Germinal center (tissue), 1 donor: ENCODE data around the gene LRIG1.
"Not testable (repeated sequence)": the region's sequence is repeated elsewhere in the genome, so short reads cannot be mapped to it uniquely, and the experiment has no call there.

ENCODE experiments used
- DNase-seq: peaks from one replicate; pipeline ENCODE4 v3.0.0; 2012; ENCODE audit warnings: mixed read lengths, low spot score

Gene LRIG1

DNA sequence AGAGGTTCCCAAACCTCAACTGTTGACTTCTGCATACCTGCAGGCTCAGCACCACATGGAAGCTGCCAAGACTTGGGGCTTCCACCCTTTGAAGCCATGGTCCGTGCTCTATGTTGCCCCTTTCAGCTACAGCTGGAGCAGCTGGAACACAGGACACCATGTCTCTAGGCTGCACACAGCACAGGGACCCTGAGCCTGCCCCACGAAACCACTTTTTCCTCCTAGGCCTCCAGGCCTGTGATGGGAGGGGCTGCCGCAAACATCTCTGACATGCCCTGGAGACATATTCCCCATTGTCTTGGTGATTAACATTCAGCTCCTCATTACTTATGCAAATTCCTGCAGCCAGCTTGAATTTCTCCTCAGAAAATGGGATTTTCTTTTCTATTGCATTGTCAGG, 78.9 kb downstream of the LRIG1 start:
- not testable (repeated sequence) for DNase-seq

DNA sequence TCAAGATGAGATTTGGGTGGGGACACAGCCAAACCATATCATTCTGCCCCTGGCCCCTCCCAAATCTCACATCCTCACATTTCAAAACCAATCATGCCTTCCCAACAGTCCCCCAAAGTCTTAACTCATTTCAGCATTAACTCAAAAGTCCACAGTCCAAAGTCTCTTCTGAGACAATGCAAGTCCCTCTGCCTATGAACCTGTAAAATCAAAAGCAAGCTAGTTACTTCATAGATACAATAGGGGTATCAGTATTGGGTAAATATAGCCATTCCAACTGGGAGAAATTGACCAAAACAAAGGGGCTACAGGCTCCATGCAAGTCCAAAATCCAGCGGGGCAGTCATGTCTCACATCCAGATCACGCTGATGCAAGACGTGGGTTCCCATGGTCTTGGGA, 79.7 kb downstream of the LRIG1 start:
- not testable (repeated sequence) for DNase-seq

DNA sequence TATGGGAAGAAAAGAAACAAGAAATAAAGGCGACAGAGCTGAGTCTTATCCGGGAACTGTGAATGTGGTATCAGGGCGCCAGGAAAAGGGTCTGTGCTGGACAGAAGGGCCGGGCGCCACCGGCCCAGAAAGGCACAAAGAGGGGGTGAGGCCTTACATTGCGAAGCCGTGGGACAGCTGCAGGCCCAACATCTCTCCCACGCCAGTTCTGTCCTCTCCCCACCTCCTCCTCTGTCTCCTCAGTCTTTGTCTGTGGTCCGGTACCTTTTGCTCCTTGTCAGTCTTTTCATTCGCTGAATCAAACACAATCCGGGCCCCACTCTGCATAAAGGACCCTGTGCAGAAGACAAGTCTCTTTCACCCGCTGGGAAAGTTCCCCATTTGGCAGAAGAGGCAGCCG, 81.8 kb downstream of the LRIG1 start:
- no peak for DNase-seq

DNA sequence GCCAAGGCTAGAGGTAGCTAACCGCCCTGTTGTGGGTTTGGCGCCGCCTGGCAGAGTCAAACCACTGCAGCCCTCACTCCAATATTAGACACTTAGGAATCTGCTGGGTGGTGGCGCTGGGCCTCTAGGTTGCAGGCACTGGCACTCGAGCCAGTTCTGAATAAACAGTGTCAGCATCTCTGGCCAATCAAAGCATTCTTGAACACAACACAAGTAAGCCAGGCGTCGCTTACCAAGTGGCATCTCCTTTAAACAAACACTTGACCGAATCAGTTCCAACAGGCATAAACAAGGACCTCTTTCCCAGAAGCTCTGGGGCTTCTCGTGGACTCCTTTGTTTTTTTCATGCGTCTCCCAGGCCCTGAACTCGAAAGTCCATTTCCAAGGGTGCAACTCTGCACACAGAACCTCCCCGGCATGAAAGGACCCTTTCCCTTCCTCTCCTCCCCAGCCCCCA, 82.3 kb downstream of the LRIG1 start:
- no peak for DNase-seq

DNA sequence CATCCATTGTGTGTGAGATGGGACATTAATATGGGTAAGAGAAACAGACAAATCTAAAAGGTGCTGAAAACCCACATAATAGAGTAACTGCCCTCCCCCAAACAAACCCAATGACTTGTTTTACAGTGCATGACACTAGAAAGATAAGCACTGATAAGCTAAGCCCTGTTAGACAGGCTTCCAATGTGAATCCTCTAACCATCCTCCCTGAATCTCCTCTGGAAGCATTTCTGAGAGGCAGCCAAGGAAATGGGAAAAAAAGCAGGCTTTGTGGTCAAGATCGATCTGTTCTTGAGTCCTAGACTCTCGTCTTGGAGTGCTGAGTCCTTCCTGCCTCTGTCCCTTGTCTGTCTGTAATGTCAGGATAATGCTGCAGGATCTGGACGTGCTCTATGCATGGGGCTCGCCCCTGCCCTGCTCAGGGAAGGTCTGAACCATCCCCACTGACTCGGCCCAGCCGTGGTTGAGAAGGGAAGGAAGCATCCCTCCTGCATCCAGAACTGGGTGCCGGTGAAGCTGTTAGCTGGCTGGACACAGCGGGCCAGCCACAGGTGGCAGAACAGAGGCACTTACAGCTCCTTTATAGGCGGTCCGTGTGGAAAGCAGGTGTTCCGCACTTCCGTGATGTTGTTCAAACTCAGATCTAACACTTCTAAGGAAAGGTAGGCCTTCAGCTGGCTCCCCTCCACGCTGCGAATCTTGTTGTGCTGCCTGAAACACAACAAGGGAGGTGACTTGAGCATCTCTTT, 84.1 kb downstream of the LRIG1 start:
- no peak for DNase-seq

DNA sequence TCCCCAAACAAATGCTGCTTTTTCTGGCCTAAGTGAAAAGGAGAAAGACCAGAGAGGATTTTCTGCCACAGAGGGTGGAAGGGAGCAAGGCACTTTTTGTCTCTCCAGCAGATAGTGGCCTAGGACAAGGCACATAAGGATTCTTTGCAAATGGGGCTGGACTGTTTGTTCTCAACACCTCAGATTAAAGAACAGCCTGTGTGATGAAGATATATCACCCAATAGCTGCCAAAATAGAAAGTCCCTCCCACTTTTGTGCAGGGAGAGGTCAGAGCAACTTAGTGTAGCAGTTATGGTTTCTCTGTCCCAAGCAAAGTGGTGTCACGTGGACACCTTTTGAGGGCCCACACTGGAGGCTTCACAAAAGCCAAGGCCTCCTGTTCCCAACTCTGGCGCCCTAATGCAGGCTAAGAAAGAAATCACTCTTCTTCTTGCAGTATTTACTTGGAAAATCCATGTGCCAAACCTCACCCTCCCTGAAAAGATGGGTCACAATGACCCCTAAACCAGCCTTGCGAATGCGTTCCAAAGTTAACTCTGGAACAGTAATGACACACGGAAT, 84.9 kb downstream of the LRIG1 start:
- no peak for DNase-seq

DNA sequence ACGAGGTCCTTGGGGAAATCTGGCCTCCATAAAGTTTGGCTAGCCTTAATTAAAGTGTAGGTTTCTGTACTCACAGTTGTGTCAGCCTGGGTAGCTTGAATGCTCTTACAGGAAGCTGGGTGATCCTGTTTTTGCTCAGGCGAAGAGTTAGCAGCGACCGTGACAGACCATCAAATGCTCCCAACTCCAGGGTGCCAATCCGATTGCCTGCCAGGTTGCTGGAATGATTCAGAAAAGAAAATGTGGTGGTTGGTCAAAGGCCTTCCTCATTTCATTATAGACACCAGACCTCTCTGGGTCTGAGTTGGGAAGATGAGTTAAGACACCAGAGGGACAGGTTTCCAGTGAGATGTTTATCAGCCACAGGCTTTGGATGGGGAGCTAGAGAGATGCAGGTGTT, 86.0 kb downstream of the LRIG1 start:
- no peak for DNase-seq

DNA sequence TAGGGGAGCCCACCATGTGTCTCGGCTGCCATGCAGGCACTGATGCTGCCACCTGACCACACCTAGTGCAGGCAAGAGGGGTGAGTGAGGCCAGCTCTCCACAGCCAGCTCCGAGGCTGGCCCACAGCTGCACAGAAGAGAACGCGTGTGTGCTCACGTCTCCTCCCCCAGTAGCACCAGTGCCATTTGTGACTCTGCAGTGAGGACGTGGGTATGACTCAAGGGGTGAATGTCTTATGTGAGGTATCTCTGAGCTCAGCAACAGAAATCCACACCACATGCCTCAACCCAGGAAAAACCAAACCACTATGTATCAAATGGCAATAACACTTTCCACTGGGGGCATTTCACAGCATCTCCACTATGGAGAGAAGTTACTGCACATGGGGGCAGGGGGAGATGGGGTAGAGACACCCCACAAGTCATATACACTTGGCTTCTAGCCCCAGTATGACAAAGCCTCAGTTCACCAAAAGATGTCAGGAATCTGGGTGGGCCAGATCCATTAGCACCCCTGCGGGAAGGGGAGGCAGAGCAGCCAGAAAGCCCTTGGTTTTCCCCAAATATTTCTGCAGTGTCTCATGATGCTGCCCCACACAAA, 87.6 kb downstream of the LRIG1 start:
- DNase-seq = no peak

DNA sequence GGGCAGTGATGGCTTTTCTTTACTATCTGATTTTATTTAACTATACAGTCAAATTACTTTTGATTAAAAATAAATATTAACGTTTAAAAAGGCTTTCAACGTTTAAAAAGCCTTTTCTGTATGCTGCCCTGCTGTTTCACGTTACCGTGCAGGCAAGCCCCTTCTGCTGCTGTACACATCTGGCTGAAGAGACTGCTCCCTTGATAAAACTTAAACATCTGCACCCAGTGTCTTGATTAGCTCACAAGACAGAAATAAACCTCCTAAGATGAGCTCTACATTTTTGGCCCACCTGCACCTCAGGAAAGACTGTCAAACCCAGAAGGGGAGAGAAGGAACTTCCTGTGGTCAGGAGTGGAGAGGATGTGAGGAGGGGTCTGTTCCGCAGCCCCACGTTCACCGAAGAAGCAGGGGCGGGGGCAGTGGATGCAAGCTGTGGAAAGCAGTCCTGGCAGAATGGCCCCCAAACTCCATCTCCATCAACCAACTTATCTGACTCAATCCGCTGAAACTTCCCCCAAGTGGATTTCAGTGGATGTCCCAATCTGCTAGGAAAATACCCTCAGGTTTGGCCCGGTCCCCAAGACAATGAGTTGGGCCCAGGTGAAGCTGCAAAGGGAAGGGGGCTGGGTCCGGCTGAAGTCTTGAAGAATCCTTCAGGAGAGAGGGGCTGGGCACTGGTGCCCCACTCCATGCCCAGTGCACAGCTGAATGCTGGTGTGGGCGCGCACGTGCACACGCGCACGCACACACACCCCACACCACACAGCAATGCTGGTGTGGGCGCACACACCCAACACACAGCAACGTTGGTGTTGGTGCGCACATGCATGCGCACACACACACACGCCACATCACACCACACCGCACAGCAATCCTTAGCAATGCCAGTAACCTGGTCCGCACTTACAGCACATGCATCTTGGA, 88.6 kb downstream of the LRIG1 start:
- no peak for DNase-seq

DNA sequence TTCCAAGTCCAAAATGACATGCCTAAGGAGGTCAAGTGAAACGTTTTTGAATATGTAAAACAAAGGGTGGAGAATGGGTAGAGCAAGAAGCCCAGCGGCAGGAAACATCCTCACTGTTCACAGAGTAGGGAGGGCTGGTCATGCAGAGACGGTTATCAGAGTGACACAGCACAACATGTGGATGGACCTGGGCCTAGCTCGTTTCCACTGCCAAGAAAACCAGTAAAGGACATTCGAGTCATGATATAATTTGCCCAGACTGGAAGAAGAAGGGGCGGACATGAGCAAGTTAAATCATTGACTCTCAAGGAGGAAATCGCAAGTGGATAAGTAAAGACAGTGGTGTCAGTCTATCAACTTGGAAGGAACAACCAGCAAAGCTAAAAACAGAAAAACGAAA, 89.3 kb downstream of the LRIG1 start:
- no peak for DNase-seq

DNA sequence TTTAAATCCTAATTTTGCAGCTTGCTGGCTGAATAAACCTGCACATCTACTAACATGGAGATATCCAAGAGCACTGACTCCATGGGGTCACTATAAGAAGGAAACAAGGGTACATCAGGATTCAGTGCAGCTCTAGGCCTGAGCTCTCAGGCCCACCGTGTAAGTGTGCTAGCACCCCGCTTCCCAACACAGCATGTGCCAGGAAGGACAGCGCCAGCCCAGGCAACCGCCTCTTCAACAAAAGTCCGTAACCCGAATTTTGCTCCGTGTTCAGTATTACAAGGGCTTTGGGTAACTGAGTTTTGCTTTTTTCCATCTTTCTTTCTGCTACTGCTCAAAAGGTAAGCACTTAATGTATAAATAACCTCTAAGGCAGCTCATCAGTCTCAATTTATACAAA, 89.8 kb downstream of the LRIG1 start:
- no peak for DNase-seq

DNA sequence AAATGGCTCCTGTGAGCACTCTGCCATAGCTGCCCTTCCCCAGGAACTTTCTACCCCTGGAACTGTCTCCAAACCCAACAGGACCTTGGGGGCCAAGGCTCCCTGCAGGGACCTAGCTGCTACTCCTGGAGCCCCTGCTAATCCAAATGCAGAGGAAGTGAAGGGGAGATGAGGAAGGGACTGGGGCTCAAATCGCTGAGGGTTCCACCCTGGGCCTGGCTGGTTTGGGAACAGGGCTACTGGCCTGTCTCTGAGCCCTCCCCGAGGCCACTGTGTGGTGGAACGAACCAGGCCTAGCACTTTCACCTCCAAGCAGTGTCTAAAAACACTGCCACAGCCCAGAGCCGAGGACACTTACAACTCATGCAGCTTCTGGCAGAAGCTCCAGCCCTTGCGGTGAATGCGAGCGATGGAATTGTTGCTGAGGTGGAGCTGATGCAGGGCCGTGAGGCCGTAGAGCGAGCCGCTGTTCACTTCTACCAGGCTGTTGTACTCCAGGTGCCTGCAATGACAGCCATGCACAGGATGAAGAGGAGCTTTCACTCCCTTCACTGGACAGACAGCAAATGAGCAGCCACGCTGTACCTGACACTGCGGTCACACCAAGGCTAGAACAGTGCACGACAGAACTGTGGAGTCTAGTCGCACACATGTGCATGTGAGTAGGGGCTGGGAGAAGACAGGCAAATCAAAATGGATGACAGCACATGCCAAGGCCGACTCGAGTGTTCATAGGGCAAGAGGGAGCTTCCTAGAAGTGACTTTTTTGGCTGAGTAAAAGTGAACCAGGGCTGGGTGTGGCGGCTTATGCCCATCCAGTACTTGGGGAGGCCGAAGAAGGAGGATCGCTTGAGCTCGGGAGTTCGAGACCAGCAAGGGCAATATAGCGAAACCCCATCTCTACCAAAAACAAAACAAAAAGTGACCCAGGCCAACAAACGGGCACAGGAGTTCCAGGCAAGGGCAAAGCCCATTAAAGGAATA, 90.8 kb downstream of the LRIG1 start:
- no peak for DNase-seq

DNA sequence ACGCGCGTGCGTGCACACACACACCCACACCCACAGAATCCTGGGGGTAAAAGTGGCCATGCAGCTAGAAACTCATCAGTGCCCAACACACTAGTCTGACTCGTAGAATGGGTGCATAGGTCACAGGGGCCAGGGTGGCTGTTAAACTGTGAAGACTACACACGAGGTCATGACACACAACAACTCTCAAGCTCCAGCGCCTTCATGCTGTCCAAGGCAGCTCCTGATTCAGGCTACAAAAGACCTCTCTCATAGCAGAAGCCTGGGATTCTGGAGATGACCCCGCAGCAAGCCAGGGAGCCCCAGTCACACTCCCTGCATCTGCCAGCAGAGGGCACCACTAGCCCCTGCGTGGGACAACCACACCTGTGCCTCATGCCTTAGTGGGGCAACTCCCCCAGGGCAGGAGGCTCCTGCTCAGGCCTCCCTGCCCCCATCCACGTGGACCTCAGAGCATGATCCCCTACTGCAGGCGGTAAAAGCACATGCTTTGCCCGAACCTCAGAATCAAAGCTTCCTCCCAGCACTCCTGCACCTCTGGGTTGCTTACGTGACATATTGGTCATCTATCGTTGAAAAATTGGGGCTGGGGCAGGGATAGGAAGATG, 93.1 kb downstream of the LRIG1 start:
- peak; percentile 87 for DNase-seq

DNA sequence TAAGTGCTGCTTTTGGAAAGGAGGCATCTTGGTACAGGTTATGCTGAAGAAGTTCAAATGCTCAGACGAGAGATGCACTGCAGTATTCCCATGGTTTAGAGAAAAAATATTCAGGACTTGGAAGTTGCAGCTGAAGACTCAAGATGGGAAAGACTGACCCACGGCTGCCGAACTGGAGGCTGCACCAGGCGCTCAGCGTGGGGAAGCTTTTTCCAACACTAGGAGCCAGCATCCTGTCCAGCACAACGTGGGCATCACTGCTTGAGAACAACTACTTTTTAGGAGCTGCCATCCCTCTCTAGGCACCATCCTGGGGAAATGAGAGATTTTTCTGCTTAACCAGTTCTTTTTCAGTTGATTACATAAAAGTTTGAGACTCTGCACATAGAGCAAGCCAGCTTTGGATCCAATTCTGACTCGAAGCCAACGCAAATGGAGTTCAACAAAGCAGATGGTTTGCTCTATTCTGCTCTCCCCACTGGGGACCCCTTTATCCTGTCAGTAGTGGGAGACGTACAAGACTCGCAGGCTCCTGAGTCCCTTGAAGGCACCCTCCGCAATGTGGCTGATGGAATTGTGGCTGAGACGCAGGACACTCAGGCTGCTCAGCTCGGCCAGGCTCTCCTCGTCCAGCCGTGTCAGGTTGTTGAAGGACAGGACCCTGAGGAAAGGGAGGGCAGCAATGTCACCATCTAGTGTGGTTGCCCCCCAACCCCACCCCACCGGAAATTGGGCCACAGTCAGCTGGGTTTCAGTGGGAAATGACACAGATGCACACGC, 93.8 kb downstream of the LRIG1 start:
- DNase-seq = no peak

DNA sequence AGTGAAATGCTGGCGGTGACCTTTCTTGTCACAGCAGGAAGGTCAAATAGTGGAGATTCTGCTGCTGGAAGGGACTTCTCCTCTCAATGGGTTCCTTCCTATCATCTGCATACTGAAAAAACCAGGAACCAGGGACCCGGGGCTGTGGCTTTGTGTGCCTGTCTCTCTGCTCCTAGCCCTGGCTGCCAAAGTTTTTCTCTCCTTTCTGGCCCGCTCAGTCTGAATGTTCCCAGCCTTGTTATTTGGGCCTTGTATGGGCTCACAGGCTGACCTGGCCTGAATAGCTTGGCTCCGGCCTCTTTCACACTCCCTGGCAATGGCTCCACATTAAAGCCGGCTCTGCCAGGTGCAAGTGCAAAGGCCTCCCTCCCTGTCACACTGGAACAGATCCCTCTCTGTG, 94.7 kb downstream of the LRIG1 start:
- DNase-seq = no peak

DNA sequence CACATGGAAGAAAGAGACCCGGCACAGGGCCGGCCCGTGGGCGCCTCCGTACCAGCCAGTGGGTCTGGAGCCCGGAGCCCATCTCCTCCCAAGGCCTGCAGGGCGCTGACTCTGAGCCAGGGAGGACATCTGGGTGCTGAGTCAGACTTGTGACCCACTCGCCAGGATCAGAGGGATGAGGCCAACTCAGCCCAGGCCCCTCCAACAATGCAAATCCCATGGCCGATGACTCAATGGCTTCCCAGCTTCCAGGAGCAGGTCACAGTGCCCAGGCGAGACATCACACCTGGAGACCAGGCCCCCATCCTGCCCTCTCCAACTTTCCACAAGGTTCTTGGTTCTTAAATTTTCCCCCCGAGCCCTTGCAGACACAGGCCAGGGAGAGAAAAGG, 95.1 kb downstream of the LRIG1 start:
- DNase-seq = no peak

DNA sequence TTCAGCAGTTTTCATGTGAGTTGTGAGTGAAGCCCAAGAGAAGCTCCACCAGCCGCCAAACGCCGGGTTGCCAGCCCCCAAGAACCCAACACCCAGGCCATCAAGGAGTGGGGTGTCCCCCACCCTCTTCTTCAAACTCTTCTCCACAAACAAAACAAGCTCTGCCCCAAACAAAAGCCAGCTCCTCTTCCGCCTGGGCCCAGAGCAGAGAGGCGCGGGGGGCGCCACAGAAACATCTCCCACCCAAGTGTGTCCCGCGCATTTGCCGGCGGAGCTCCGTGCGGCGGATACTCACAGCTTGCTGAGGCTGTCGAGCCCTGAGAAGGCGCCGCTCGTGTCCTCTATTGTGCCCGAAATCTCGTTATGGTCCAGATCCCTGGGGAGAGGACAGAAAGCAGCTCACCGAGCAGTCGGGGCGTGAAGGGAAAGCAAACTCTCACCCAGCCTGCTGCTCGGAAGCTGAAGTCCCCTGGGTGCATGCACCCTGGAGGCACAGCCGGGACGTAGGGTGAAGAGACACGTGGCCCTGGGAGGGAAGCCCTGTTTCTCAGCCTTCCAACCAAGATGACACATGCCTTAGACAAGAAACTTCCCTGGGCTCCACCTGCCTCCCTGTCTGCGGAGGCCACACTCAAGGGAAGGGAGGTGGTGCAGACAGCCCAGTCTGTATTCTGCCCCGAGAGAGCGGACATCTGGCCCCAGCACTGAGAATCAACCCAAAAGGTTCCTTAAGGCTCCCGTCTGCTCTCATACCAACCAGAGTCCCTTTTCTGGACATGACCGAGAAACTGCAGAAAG, 95.7 kb downstream of the LRIG1 start:
- DNase-seq = no peak

DNA sequence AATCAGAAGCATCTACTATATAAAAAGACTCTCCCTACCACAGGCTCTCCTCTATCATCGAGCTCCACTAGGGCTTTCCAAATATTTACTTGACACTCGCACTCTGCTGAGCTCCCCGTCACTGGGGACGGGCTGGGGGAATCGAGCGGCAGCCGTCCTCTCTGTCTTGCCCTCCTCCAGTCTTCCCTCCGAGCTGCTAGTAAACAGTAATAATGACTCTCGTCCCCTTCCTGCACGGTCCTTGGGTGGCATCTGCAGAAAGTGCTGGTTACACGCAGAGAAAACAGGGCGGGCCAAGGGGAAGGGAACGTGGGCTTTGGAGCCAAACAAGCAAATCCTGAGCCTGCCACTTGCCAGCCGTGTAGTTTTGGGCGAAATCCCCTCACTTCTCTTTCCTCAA, 96.6 kb downstream of the LRIG1 start:
- no peak for DNase-seq

DNA sequence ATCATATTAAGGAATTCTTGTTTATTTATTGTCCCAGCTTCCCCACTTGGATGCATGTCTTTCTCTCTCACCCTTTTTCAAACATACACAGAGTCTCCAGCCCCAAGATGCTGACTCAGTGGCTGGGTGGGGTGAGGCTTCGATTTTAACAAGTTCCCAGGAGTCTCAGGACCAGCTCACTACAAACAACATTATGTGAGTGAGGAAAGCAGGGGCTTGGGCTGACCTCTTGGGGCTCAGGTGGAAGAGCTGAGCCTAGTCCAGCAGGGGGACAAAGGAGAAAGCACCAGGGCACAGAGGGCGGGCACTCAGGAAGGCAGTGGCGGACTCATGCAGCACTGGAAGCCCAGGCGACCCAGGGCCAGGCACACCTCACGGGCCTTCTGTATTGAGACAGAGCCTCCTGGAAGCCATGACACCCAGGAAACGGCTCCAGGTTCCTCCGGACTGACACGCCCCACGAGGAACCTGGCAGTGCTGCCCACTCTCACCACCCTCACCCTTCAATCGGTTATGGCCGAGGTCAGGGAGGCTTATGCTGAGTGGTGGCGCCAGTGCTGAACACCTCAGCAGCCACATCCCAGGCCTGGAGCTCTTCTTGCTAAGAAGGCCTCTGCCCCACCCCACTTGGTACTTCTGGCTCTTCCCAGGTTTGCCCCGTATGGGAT, 97.4 kb downstream of the LRIG1 start:
- DNase-seq = no peak
